OCI-M1 (cell line): Measurements from ENCODE around the gene LGALS9.

ENCODE experiments used
- DNase-seq: peaks from one replicate; lab custom pipeline; 2025; lab: John Stamatoyannopoulos, UW

LGALS9 gene

GRCh38 chr17:27603421-27603770 is 27.6 kb upstream of the LGALS9 start:
- no peak for DNase-seq

DNA sequence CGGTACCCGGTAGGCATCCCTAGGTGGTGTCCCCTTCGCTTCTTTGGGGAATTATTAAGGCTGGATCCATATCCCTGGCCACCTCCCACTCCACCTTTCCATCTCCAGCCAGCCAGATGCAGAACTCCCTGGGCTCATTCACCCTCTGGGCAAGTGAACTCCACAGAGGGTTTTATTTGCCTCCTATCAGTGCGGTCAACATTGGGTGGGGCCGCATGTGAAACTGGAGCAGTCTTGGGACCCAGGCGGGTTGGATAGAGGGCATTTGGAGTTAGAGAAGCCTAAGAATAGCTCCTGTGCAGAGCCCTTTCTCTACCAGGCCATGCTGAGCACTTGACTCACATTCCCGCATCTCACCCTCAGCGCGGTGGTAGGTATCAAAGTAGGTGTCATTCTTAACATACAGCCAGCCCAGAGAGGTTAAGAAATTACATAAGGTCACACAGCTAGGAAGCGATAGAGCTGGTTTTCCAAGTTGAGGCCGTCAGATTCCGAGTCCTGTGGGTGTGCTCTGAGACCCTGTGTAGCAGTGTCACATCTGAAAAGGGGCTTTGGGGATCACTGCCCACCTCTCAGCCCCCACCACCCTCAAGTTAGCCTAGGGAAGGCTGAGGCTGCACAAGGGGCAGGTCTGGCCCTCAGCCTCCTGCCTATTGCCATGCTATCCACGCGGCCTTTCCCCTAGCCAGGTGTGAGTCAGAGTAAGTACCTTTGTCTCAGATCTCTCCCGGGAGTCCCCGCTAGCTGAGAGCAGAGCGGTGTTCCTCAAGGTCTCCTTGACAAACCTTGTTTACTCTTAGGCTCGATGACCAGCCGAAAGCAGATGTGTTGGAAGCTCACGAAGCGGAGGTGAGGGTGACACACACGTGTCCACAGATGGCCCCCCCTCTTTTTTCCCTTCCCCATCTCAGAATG is 26.9 kb upstream of the LGALS9 start:
- DNase-seq: no peak

GRCh38 chr17:27605409-27605808 is 25.6 kb upstream of the LGALS9 start:
- DNase-seq: no peak

DNA sequence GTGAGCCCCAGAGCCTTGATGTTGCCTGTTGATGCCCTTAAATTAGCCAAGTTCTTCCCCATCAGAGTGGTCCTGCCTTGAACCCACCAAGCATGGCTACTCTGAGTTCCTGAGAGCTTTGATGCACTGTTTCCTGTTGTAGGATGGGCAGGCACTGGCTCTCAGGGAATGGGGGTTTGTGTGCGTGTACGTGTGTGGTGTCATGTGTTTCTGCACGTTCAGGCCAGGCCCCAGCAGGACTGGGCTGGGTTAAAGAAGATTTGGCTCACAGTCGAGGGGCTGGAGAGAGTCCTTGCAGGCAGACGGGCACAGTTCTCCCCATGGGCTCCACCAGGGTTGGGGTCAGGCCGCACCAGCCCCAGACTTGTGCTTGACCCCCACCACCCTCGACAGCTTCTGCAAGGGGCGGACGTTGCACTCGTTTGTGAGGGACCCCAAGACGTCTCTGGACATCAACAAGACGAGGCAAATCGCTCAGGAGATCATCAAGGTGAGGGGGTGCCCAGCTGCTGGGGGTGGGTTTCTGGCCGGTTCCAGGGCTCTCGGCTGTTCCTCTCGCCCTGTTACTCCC is 23.4 kb upstream of the LGALS9 start:
- no peak for DNase-seq

- no peak for DNase-seq
These were observed 22.4 kb upstream of the LGALS9 start for GRCh38 chr17:27608328-27609230.

DNA sequence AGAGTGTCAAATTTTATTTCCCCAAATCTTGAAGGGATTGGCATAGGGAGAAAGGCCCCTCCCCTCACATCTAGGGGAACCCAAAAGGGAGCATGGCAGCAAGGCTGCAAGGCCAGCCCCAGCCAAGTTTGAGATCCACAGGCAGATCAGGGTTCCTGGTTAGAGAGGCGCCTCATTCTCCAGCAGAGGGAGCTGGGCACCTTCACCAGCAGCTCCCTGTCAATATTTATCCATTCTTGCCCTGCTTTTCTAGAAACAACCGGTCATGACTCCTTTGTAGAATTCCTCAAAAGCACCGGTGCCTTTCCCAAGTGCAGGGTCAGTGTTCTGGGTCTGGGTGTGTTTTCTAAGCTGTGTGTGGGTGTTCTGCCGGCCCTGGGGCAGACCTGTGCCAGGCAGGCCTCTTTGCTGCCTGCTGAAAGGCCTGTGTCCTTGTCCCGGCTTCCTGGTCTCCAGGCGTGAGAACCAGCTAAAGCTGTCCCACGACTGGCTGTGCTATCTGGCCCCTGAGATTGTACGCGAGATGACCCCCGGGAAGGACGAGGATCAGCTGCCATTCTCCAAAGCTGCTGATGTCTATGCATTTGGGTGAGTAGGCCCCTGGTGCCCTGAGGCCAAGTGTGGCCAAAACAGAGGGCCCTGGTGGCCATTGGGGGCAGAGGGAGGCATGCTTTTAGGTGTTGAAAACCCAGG is 21.2 kb upstream of the LGALS9 start:
- peak; percentile 36 for DNase-seq

- no peak for DNase-seq
These were observed 20.7 kb upstream of the LGALS9 start for GRCh38 chr17:27610304-27610677.

DNA sequence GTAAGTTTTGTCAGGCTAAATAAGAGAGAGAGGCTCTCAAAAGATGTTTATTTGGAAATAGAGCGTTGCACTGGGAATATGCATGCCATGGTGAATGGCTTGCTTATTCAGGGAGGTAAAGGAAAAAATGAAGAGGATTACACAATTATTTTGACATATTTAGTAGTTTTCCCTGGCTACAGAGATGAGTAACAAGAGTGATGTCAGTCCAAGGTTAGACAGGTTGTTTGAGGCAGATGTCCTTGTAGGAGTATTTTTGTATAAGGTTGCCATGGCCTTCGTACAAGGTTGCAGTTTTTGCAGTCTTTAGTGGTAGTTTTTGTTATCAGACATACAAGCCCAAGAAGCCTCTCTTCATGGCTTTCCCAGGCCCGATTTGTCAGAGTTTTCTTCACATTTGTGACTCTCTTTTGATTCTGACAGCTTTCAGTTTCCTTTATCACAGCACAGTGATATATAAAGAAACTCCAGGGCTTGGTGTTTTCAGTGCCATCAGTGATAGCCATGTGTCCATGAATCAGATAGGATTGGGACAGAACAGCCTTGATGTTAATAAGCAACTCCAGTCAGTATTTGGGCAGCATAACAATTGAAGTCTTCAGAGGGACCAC is 18.7 kb upstream of the LGALS9 start:
- no peak for DNase-seq

DNA sequence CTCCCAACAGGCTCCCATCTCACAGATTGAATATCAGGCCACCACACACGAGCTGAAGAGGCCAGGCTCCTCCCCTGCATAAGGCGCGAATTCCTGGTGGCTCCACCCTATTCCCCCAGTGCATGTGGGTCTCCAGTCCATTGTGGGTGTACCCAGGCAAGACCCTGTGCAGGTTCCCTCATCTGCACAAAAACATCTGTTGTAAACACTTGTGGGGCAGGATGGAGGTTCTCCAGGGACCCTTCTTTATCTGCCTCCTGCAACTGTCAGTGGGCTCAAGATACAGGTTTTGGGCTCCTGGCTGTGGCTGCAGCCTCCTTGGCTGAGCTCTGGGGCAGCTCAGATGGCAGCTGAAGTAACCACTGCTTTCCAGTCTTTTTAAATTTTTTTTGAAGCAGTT is 17.6 kb upstream of the LGALS9 start:
- DNase-seq: no peak

- DNase-seq: no peak
These were observed 15.9 kb upstream of the LGALS9 start for GRCh38 chr17:27615121-27615520.

GRCh38 chr17:27616414-27616813 is 14.6 kb upstream of the LGALS9 start:
- DNase-seq: no peak

- DNase-seq: no peak
These were observed 12.6 kb upstream of the LGALS9 start for GRCh38 chr17:27618417-27618816.

GRCh38 chr17:27620721-27621120 is 10.3 kb upstream of the LGALS9 start:
- no peak for DNase-seq

DNA sequence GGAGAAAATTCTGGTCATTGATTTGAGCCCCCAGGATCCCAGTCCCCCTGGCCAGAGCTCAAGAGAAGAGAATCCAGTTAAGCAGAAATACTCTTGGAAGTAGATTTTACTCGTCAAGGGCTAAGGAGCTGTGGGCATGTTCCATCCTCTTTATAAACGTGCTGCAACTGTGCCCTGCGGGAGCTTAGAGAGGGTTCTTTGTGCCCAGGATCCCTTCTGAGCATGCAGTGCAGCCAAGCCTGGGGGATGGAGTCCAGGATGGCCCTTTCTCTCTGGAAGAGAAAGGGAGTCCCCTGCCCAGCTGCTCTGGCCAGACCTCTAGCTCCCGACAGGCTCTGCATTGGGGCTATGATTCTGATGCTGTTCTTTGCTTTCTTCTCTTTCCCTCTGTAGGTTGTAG is 9.5 kb upstream of the LGALS9 start:
- DNase-seq: no peak

GRCh38 chr17:27621942-27622559 is 8.9 kb upstream of the LGALS9 start:
- no peak for DNase-seq

DNA sequence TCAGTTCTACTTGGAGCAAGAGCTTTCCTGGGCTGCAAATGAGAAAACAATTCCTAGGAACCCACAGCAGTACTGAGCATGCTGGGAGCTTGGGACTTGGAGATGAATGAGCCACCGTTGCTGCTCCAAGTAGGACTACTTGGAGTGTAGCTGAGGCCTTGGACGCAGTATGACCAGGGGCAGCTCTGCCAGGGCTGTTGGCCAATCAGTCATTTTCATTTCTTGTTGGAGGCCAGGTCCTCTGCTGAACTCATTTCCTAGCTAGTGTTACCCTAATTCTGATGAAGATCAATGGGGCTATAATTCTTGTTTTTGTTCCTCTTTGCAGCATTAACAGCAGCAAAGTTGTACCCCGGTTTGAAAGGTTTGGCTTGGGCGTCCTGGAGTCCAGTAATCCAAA is 8.0 kb upstream of the LGALS9 start:
- DNase-seq: no peak

DNA sequence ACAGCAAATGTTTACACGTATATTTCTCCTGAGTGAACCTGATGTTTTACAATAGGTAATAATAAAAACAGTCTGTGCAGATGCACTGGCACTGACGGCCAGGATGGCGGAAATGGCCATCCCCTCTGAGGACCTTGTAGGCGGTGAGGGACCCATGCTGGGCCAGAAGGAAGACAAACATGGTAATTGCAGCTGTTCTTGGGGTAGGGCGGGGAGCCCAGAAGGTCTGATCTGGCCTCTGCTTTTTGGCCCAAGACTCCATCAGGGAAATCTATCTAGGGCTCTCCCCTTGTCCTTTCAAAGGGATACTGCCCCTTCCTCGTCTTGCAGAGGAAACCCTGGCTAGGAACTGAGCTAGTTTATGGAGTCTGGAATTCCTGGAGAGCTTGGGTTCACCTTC is 7.4 kb upstream of the LGALS9 start:
- DNase-seq: no peak

- no peak for DNase-seq
These were observed 6.4 kb upstream of the LGALS9 start for GRCh38 chr17:27624539-27624938.

- no peak for DNase-seq
These were observed 5.1 kb upstream of the LGALS9 start for GRCh38 chr17:27625856-27626255.

- DNase-seq: no peak
These were observed 3.5 kb upstream of the LGALS9 start for GRCh38 chr17:27627514-27627913.

- DNase-seq: no peak
These were observed 2.6 kb upstream of the LGALS9 start for GRCh38 chr17:27628376-27628775.
